HG03558 (cell line): Measurements from ENCODE around the gene MZF1.
"Not testable (repeated sequence)": the region's sequence is repeated elsewhere in the genome, so short reads cannot be mapped to it uniquely, and the experiment has no call there.

Experiments used
- ATAC-seq: cut with Tn5 transposase; IDR thresholded peaks from one replicate; pipeline ENCODE4 v1.9.1; 2021; ENCODE audit warnings: moderate number of reproducible peaks; ENCODE audit not compliant: unreplicated experiment; ENCODE audit errors: extremely low read depth

The MZF1 gene

DNA sequence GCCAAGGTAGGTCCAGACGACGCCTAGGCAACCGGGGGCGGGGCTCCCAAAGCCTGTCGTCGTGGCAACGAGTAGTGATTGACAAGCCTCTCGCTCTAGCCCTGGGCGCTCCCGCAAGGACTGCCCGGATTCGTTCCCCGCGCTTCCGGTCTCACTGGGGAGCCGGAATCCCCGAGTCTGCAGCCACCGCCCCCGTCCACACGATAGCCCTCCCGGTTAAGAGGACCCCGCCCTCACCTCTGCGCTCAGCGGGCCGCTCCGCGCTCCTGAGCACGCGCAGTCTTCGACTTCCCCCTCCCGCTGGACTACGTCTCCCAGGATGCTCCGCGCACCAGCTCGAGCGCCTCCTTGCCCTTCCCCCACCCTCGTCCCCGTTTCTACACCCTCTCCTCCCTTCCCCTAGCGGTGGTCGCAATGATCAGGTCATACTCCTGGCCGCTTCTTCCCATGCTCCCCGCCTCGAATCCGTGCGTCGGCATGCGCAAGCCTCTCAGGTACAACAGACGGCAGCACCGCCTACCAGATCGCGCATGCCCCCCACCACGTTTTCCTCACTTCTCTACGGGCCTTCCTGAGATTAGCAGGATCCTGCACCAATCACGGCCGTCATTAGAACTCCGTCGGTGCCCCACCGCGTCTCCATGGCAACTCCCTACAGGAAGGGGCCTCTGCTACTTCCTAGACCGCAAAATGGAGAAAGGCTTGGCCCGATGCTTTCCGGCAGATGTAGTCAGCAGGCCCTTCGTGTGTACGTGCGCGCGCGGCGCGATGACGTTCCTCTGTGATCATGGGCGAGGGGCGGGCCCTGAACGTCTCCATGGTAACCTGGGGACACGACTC is at the start of gene MZF1:
Gene MZF1 (minus strand): TSS at position 518 of the 840 bp plus-strand sequence. CDS start 1,946 bp downstream, outside the sequence.
- peak; percentile 33 for ATAC-seq

DNA sequence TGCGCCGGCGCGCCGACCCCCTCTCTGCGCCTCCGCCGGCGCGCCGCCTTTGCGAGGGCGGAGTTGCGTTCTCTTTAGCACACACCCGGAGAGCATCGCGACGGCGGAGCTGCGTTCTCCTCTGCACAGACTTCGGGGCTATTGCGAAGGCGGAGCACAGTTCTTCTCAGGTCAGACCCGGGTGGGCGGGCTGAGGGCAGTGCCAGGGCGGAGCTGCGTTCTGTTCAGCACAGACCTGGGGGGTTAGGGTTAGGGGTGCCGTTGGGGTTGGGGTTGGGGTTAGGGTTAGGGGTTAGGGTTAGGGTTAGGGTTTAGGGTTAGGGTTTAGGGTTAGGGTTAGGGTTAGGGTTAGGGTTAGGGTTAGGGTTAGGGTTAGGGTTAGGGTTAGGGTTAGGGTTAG is 34.1 kb upstream of the MZF1 start:
- not testable (repeated sequence) for ATAC-seq

DNA sequence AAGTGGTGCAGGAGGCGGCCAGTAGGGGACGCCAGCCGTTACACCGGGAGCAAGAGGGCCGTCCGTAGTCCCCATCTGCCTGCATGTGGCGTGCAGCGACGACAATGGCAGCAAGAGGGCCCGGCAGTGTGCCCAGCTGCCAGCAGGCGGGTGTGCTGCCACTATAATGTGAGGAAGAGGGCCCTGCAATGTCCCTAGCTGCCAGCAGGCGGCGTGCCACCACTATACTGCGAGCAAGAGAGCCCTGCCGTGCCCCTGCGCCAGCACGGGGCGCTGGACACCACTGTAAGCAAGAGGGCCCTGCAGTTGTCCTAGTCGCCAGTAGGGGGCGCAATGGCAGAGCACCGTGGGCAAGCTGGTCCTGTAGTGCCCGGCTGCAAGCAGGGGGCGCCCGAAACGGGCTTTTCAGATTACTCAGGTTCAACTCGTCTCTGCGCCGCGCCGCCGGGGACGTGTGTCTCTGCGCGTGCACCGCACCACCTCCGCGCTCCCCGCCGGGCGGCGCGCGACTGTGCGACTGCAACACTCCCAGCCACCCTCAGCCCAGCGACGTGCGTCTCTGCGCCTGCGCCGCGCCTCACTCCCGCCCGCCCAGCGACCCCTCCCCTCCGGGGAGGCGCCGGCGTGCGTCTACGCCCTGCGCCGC is 33.2 kb upstream of the MZF1 start:
- not testable (repeated sequence) for ATAC-seq

DNA sequence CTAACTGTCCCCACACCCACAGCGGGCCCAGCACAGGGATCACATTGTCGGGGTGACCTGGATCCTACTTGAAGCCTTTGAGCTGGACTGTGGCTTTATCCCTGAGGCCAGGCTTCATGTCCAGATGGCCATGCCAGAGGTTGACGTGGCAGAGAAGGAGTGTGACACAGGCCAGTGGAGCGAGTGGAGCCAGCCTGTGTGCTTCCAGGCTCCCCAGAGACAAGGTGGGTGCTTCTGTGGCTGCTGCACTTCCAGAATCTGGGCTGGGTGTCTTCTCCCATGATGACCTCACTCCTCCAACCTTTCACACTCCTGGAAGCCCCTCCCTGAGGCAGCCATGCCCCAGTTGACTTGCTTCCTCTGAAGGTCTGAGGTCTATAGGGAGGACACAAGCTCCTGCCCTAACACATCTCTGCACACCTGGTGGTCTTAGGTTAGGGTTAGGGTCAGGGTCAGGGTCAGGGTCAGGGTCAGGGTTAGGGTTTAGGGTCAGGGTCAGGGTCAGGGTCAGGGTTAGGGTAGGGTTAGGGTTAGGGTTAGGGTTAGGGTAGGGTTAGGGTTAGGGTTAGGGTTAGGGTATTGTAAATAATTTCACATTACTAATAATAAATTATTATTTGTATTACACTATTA is 13.1 kb upstream of the MZF1 start:
- ATAC-seq = no peak

DNA sequence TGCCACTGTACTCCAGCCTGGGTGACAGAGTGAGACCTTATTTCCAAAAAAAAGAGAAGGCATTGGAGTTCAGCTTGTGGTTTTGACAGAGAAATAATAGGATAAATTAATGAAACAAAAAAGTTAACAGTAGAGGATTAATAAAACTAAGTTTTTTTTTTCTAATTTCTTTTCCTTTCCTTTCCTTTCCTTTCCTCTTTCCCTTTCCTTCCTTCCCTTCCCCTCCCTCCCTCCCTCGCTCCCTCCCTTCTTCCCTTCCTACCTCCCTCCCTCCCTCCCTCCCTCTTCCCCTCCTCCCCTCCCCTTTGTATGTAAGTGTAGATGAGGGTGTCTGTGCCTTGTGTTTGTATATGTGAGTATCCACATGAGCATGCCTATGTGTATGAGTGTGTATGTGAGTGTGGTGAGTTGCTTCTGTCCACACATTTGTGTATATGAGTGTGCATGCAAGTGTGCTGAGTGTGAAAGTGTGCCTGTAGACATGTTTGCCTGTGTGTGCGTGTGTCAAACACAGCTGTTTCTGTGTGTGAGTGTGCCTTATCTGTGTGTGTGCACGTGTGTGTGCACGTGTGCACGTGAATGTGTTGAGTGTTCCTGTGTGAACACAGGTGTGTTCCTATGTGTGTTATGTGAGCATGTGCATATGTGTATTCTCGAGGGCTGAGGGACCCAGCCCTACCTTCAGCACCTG is 12.5 kb upstream of the MZF1 start:
- ATAC-seq = no peak

DNA sequence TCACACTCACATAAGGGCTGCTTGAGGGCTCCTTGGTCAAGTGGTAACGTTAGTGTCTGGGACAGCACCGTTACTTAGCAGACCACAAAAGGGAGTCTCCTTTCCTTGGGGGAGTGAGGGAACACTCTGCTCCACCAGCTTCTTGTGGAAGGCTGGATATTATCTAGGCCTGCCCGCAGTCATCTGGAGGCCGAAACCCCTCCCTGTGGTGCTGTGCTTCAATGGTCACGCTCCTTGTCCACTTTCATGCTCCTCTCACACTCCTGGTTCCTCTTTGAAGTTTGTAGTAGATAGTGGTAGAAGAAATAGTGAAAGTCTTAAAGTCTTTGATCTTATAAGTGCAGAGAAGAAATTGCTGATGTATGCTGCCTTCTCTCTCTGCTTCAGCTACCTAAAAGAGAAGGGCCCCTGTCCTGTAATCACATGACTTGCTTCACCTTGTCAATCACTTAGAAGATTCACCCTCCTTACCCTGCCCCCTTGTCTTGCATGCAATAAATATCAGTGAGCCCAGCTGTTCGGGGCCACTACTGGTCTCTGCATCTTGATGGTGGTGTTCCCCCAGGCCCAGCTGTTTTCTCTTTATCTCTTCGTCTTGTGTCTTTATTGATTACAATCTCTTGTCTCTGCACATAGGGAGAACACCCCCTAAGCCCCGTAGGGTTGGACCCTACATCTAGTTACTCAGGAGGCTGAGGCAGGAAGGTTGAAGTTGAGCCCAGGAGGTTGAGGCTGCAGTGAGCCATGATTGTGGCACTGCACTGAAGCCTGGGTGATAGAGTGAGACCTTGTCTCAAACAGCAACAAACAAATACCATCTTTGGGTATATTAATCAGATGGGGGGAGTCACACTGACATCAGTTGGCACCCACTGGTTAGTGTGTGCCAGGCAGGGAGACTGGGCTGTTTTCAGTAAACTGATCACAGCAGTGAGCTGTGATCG is 11.6 kb upstream of the MZF1 start:
- ATAC-seq = no peak

DNA sequence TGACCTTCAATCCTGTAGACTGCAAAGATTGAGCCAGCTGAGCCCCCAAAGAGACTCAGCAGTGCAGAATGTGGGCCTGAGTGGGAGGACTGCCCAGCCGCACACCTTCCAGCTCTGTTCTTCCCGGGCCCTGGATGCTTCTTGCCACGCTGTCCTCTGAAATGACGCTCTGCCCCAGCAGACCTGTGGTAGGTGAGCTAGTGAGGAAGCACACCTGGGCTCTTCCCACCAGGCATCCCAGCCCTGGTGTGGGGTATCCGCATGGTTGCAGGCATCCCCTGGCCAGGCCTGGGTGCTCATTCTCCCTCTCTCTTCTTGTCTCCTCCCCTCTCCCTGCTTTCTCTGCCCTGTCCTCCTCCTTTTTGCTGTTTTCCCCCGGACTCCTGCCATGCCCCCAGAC is 9.8 kb upstream of the MZF1 start:
- no peak for ATAC-seq

DNA sequence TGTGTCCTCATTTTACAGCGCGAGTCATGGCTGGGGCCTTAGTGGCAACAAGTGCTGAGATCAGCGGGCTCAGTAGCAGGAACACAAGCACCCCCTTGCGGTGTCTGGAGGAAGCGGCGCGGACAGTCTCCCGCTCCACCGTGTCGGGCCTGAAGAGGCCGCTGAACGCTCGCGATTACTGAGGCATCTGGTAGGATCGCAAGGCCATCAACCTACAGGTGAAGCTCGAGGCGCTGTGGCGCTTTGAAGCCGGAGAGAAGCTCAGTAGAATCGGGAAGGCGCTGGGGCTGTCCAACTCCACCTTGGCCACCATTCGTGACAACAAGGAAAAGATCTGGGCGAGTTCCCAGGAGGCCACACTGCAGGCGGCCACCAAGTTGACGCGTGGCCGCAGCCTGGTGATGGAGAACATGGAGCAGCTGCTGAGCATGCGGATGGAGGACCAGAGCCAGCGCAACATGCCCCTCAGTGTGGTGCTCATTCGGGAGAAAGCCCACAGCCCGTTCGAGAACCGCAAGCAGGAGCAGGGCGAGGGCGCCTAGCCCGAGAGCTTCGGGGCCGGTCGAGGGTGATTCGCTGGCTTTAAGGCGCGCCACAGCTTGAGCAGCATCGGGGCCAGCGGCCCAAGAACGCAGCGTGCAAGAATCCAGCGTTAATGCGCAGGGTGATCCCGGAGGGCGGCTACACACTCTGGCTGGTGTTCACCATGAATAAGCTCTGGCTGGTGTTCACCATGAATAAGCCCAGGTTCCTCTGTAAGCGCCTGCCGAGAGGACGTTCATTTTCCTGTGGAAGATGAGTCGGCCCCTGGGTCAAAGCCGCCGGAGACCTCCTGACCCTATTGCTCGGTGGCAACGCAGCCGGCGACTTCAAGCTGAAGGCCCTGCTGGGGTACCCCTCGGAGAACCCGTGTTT is 8.3 kb upstream of the MZF1 start:
- no peak for ATAC-seq

DNA sequence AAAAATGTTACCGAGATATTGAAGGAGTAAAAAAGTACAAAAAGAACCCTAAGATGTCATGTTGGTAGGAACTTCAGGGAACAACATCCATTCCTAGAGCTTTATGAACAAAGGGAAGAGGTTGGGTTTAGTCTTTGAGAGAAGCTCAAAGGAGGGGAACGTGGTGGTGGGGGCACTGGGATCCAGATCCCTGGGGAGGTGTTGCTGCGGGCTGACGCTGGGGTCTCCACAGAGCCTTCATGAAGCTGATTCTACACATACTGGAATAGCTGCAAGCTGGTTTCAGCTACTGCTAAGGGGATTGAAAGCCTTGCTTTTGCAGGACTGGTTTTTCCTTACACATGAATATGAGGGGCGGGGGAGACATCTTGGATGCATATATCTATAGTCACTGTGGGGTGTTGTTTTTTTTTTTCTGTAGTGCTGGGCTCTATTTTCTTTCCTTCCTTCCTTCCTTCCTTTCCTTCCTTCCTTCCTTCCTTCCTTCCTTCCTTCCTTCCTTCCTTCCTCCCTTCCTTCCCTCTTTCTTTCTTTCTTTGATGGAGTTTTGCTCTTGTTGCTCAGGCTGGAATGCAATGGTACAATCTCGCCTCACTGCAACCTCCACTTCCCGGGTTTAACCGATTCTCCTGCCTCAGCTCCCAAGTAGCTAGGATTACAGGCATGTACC is 6.5 kb upstream of the MZF1 start:
- no peak for ATAC-seq

DNA sequence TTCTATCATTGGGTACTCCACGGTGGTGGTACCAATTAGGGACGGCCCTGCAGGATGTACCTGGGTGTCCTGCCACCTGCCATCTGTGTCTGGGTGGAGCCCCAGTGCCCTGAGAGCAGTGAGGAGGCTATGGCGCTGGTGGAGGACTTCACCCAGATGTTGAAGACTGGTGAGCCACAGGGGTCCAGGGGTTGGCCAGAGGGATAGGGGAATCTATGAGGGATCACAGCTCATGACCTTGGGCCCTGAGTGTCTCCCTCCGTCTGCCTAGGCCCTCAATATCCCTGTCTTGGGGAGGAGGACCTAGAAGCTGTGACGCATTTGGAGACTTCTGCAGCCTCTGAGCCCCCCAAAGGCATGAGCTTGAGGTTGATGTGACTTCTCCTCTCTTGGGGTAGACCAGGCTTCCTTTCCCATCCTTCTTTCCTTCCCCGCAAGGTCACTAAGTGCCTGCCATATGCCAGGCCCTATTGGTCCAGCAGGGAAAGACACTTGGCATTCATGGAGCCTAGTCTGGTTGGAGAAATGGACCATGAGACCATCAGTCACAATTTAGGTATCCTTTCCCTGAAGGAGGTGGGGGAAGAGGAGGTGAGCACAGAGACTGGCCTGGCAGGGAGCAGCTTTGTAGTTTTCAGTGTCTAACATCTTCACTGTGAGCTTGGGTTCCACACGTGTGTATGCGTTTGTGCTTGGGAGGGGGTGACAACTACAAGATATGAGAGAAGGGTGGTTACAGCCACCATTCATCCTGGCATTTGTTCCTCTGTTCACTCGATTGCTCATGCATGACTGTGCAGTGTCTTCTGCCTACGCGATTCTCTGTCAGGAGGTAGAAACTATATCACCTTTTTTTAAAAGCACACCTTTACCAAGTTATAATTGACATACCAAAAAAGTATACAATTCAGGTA is 5.1 kb upstream of the MZF1 start:
- no peak for ATAC-seq

DNA sequence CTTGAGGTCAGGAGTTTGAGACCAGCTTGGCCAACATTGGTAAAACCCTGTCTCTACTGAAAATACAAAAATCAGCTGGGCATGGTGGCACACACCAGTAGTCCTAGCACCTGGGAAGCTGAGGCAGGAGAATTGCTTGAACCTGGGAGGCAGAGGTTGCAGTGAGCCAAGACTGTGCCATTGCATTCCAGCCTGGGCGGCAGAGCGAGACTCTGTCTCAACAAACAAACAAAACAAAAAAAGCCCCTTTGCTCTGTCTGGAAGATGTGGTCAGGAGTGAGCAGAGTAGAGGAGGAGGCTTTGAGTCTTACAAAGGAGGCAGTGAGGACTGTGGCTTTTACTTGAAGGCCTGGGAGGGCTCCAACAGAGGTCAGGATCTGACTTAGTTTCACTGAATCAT is 4.4 kb upstream of the MZF1 start:
- ATAC-seq = not testable (repeated sequence)

DNA sequence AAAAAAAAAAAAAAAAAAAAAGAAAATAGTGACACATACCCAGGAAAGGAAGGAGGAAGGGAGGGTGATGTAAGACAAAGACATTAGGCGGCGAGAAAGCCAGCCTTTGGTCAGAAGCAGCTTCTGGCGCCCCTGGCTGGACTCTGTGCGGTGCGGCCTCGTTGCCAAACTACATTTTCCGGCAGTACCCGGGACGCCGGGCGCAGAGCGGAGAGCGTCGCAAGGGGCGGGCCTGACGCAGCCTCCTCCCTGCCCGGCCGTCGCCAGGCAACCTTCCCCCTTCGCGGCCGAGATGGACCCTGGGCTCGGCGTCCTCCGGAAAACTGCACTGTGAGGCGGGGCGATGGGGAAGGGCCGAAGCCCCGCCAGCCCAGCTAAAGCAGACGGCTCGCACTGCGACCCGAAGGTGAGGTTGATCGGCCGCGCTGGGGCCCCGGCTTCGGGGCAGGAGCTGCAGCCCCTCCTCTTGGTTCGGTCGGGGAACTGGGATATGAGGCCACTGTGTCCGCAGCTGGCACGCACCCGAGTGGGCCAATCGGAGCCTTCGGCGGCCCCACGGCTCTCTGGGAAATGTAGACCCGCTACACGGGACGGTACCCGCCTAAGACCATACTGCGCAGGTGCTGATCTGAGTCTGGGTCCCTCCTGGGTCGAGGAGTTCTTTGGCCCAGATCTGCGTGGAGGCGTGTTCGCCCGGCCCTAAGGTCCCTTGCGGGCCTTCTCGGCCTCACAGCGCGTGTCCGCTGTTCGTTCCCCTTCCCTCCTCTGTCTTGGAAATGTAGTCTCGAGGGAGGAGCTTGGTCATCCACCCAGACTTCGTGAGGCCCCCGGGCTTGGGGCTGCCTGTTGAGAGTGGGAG is 2.3 kb upstream of the MZF1 start:
- ATAC-seq = peak; percentile 22

DNA sequence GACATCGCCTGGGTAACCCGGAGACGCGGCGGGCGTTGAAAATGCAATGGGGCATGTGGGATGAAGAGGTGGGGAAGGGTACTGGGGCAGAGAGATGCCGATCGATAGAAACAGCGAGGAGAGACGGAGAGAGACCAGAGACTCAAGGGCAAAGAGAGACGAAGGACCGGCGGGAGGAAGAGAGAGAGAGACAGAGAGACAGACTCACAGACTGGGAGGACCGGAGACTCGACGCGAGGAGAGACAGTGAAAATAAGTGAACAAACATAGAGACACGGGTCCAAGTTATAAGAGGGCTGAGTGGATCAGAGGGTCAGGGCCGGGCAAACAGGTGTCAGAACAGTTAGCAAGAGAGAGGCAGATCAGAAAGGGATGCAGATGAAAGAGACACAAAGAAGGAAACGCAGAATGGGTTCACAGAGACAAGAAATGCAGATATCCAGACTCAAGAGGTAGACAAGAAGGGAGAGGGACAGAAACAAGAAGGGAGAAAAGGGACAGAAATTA is 576 bp upstream of the MZF1 start:
- no peak for ATAC-seq

DNA sequence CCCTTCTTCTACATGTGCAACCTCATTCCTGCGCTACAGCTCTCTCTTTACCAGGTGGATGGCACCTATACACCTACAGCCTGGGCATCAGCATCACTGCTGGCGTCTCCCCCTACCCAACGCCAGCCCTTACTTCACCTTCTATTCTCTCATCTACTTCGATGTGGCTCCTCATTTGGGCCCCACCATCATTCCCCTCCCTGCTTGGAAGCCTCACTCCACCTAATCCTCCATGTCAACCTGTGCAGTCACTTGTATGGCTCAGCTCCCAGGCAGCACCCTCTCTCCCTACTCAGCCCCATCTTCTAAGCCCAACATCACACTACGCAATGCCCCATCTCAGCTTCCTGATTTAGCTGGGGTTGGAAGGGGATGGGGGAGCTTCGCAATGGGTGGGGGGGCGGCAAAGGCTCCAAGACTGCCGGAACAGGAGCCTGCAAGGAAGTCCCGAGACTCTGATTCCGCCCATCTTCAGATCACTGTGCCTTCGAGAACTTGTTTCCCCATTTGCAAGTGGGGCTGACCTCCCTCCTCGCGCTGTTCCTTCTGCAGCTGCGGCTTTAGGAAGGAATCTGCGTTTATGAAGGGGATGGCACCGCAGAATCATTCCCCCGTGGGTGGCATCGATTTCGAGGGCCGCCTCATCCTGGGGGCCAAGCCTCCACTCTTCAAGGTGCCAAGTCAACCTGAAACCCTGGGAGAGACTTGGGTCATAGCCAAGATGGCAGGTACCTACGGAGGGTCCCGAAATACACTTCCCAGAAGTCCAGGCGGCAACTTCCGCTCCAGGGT is 913 bp downstream of the MZF1 start:
- no peak for ATAC-seq

DNA sequence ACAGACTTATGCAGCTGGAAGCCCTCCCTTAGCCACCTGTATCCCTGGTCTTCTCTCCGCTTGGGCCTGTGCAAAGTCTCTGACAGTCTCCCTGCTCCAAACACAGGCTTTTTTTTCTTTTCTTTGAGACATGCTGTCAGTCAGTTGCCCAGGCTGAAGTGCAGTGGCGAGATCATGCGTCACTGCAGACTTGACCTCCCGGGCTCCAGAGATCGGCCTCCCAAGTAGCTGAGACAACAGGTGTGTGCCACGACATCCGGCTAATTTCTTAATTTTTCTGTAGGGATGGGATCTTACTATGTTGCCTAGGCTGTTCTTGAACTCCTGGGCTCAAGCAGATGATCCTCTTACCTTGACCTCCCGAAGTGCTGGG is 1.6 kb downstream of the MZF1 start:
- no peak for ATAC-seq
